ENCODE measurements around the gene GATD1. TPM values are rescaled to one million over a fixed set of nuclear protein-coding genes. Genes with fewer than 3 reads are reported as not detected.

Gene GATD1
- polyA plus RNA-seq, 1 donor from 2014 or later = 146 TPM

GRCh38 chr11:719214-720016 is 57.9 kb downstream of the GATD1 start:
- Histone ChIP-seq H3K4me3 (ENCODE audit: low read length) (no peak overlapping the region), H3K4me2 (ENCODE audit: low read length) (no peak overlapping the region), H3K79me2 (replicated peaks; ENCODE audit: insufficient read depth, low read length) (no peaks in the 10 kb centered on the region), H3F3A (ENCODE audit: insufficient read depth, low read length, poor library complexity, severe bottlenecking) (no peaks in the 10 kb centered on the region), H2AFZ (ENCODE audit: low read depth, low read length) (no peak overlapping the region), H3K9ac (ENCODE audit: low read length) (no peak overlapping the region), H3K27me3 (ENCODE audit: insufficient read depth, low read depth, low read length) (peaks cover 22% of the 10 kb centered on the region), H3K9me3 (ENCODE audit: low read length) (no peaks in the 10 kb centered on the region), H3K36me3 (ENCODE audit: insufficient read depth, low read length) (no peaks in the 10 kb centered on the region), H3K27ac (ENCODE audit: low read length) (no peak overlapping the region), H3K9me2 (ENCODE audit: insufficient read depth, low read length) (no peaks in the 10 kb centered on the region), H4K20me1 (ENCODE audit: insufficient read depth) (no peaks in the 10 kb centered on the region)
- TF ChIP-seq EZH2 (IDR thresholded peaks at IDR 0.05; ENCODE audit: borderline replicate concordance, insufficient read depth, low read length, poor library complexity, severe bottlenecking) (no peak), RAD21 (conservative IDR thresholded peaks at IDR 0.05) (no peak), EP300 (conservative IDR thresholded peaks at IDR 0.05; ENCODE audit: poor library complexity, severe bottlenecking) (no peak), SMC3 (conservative IDR thresholded peaks at IDR 0.05; ENCODE audit: poor library complexity) (no peak), REST (IDR thresholded peaks at IDR 0.05; ENCODE audit: borderline replicate concordance) (no peak), POLR2AphosphoS5 (IDR thresholded peaks at IDR 0.05) (no peak), MXI1 (conservative IDR thresholded peaks at IDR 0.05; ENCODE audit: poor library complexity, severe bottlenecking) (no peak), TAF1 (IDR thresholded peaks at IDR 0.05; ENCODE audit: low read depth) (no peak)
- TF ChIP-seq, protein P1, sequence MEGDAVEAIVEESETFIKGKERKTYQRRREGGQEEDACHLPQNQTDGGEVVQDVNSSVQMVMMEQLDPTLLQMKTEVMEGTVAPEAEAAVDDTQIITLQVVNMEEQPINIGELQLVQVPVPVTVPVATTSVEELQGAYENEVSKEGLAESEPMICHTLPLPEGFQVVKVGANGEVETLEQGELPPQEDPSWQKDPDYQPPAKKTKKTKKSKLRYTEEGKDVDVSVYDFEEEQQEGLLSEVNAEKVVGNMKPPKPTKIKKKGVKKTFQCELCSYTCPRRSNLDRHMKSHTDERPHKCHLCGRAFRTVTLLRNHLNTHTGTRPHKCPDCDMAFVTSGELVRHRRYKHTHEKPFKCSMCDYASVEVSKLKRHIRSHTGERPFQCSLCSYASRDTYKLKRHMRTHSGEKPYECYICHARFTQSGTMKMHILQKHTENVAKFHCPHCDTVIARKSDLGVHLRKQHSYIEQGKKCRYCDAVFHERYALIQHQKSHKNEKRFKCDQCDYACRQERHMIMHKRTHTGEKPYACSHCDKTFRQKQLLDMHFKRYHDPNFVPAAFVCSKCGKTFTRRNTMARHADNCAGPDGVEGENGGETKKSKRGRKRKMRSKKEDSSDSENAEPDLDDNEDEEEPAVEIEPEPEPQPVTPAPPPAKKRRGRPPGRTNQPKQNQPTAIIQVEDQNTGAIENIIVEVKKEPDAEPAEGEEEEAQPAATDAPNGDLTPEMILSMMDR (IDR thresholded peaks at IDR 0.05; ENCODE audit: poor library complexity, severe bottlenecking) = no peak

Small RNA genes within 50 kb of the gene (small RNA-seq; reads per million reads assigned to genes)
- 0 reads per million in 3 experiments for gene SNORA52

Other genes with a start within 250 kb of the GATD1 start
- 119 and 120 TPM in 2 replicates for gene HRAS, start 241.9 kb downstream of the GATD1 start, polyA plus RNA-seq
- gene LRRC56, start 240.0 kb downstream of the GATD1 start, polyA plus RNA-seq = 0.76 and 1.3 TPM in 2 replicates
- gene LMNTD2, start 216.7 kb downstream of the GATD1 start, polyA plus RNA-seq = 0.61 and 3.0 TPM in 2 replicates
- 37.1 and 51.5 TPM in 2 replicates for gene RASSF7, start 216.5 kb downstream of the GATD1 start, polyA plus RNA-seq
- gene PHRF1, start 201.0 kb downstream of the GATD1 start, polyA plus RNA-seq = 8.5 and 12.1 TPM in 2 replicates
- gene IRF7, start 161.5 kb downstream of the GATD1 start, polyA plus RNA-seq = 1.1 and 4.6 TPM in 2 replicates
- not detected in 2 replicates for gene CDHR5, start 152.5 kb downstream of the GATD1 start, polyA plus RNA-seq
- not detected in 2 replicates for gene SCT, start 150.3 kb downstream of the GATD1 start, polyA plus RNA-seq
- gene DRD4, start 140.2 kb downstream of the GATD1 start, polyA plus RNA-seq = 0.86 TPM in 1 of 2 replicates, not detected in the other
- 87.6 and 94.9 TPM in 2 replicates for gene DEAF1, start 82.3 kb downstream of the GATD1 start, polyA plus RNA-seq
- gene TMEM80, start 81.7 kb downstream of the GATD1 start, polyA plus RNA-seq = 23.1 and 30.9 TPM in 2 replicates
- gene EPS8L2, start 71.3 kb downstream of the GATD1 start, polyA plus RNA-seq = 3.5 and 7.5 TPM in 2 replicates
- gene TALDO1, start 30.0 kb downstream of the GATD1 start, polyA plus RNA-seq = 156 and 158 TPM in 2 replicates
- 11.8 and 16.2 TPM in 2 replicates for gene CEND1, start 12.6 kb upstream of the GATD1 start, polyA plus RNA-seq
- gene SLC25A22, start 20.8 kb upstream of the GATD1 start, polyA plus RNA-seq = 40.9 and 66.4 TPM in 2 replicates
- 13.3 and 34.9 TPM in 2 replicates for gene PIDD1, start 27.7 kb upstream of the GATD1 start, polyA plus RNA-seq
- gene RPLP2, start 32.5 kb upstream of the GATD1 start, polyA plus RNA-seq = 147 and 167 TPM in 2 replicates
- 7.3 and 7.8 TPM in 2 replicates for gene PNPLA2, start 41.4 kb upstream of the GATD1 start, polyA plus RNA-seq
- gene CRACR2B, start 50.4 kb upstream of the GATD1 start, polyA plus RNA-seq = 1.2 and 6.5 TPM in 2 replicates
- 70.8 and 80.1 TPM in 2 replicates for gene CD151, start 55.5 kb upstream of the GATD1 start, polyA plus RNA-seq
- gene POLR2L, start 65.0 kb upstream of the GATD1 start, polyA plus RNA-seq = 50.6 and 62.3 TPM in 2 replicates
- 68.1 and 68.3 TPM in 2 replicates for gene TSPAN4, start 65.4 kb upstream of the GATD1 start, polyA plus RNA-seq
- gene CHID1, start 133.3 kb upstream of the GATD1 start, polyA plus RNA-seq = 51.2 and 81.3 TPM in 2 replicates
- gene AP2A2, start 148.4 kb upstream of the GATD1 start, polyA plus RNA-seq = 46.5 and 46.8 TPM in 2 replicates

Measured in neural cell (in vitro differentiated cells).